ENCODE data around the gene PSME1.

Gene PSME1

DNA sequence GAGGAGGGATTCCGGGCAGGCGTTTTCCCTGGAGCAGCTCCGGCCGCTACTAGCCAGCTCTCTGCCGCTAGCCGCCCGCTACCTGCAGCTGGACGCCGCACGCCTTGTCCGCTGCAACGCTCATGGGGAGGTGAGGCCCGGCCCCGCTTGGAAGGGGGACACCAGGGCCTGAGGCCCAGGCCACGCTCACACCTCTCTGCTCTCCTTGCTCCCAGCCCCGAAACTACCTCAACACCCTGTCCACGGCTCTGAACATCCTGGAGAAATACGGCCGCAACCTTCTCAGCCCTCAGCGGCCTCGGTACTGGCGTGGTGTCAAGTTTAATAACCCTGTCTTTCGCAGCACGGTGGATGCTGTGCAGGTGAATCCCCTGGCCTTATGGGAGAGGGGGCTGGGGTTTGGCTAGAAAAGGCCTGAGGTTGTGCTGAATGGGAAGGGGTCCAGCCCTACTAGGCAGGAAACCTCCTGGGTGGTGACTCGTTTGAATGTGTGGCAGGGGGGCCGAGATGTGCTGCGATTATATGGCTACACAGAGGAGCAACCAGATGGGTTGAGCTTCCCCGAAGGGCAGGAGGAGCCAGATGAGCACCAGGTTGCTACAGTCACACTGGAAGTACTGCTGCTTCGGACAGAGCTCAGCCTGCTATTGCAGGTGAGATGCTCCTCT is 11.9 kb downstream of the PSME1 start:
- DNase-seq, result no peak

DNA sequence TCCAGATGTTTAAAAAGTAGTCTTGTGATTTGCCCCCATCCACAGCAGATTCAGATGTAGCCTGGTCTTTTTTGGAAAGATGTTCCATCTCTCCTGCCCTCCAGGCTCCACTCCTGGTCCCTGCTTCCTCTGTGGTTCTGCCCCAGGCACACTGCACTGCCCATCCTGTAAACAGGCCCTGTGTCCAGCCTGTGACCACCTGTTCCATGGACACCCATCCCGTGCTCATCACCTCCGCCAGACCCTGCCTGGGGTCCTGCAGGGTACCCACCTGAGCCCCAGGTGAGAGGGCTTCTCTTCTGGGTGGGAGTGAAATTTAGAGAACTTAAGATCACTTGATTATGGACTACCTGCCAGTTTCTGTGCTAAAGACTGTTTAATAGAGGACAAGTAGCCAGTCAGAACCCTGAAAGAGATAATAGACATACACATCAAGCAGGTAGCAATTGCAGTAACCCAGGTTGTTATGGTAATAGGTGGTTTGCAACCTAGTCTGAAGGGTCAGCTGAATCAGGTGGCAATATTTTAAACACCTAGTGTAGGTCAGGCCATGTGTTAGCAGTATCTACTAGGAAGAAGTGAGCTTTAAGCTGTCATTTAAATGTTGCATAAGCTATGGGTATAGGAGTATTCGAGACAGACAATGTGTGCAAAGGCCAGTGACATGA is 13.4 kb downstream of the PSME1 start:
- DNase-seq, result no peak

DNA sequence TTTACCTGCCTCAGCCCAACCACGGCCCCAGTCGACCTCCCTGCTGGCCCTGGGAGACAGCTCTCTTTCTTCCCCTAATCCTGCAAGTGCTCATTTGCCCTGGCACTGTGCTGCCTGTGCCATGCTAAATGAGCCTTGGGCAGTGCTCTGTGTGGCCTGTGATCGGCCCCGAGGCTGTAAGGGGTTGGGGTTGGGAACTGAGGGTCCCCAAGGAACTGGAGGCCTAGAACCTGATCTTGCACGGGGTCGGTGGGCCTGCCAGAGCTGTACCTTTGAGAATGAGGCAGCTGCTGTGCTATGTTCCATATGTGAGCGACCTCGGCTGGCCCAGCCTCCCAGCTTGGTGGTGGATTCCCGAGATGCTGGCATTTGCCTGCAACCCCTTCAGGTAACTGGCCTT is 14.1 kb downstream of the PSME1 start:
- no peak for DNase-seq

DNA sequence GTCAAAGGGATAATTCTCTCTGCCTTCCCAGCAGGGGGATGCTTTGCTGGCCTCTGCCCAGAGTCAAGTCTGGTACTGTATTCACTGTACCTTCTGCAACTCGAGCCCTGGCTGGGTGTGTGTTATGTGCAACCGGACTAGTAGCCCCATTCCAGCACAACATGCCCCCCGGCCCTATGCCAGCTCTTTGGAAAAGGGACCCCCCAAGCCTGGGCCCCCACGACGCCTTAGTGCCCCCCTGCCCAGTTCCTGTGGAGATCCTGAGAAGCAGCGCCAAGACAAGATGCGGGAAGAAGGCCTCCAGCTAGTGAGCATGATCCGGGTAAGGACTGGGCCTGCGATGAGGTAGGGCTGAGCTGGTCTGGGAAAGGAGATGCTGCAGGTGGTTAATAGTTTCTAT is 14.6 kb downstream of the PSME1 start:
- no peak for DNase-seq

DNA sequence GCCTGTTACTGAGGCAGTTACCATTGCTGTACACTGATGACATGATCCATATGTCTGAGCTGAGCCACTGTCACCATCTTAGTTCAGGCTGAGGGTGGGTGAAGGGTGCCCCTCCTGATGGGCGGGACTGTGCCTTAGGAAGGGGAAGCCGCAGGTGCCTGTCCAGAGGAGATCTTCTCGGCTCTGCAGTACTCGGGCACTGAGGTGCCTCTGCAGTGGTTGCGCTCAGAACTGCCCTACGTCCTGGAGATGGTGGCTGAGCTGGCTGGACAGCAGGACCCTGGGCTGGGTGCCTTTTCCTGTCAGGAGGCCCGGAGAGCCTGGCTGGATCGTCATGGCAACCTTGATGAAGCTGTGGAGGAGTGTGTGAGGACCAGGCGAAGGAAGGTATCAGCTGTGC is 15.0 kb downstream of the PSME1 start:
- DNase-seq, result no peak

DNA sequence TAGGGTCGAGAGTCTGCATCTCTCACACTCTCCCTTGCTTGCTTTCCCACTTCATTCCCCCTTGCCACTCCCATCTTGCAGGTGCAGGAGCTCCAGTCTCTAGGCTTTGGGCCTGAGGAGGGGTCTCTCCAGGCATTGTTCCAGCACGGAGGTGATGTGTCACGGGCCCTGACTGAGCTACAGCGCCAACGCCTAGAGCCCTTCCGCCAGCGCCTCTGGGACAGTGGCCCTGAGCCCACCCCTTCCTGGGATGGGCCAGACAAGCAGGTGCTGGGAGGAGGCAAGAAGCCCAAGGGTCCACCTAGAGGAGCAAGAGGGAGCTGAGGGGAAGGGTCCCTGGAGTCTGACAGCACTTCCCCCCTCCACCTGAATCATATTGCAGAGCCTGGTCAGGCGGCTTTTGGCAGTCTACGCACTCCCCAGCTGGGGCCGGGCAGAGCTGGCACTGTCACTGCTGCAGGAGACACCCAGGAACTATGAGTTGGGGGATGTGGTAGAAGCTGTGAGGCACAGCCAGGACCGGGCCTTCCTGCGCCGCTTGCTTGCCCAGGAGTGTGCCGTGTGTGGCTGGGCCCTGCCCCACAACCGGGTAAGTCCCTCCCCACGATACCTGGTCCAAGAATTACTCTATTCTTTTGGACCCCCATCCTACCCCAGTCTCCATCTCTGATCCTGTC is 15.5 kb downstream of the PSME1 start:
- no peak for DNase-seq

DNA sequence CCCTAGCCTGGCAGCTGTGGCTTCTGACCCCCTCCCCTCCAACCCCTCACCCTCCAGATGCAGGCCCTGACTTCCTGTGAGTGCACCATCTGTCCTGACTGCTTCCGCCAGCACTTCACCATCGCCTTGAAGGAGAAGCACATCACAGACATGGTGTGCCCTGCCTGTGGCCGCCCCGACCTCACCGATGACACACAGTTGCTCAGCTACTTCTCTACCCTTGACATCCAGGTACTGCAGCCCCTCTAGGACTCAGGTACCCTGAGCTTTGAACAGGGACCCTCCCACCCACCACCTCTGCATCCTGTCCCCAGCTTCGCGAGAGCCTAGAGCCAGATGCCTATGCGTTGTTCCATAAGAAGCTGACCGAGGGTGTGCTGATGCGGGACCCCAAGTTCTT is 19.1 kb downstream of the PSME1 start:
- no peak for DNase-seq

DNA sequence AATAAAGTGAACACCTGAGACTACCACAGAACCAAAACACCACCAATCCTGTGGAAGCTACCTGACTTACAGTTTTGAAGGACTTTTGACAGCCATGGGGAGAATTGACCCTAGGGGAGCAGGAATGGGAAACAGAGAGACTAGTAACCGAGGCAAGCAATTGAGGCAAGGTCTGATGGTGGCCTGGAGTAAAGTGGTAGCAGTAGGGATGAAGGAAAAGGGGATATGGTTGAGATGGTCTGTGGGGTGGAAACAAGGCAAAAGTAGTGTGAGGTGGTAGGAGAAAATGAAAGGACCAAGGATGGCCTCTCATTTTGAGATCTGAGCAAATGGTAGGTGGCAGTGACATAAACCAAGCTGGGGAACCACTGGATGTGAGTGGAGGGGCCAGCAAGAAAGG is 20.8 kb downstream of the PSME1 start:
- no peak for DNase-seq

DNA sequence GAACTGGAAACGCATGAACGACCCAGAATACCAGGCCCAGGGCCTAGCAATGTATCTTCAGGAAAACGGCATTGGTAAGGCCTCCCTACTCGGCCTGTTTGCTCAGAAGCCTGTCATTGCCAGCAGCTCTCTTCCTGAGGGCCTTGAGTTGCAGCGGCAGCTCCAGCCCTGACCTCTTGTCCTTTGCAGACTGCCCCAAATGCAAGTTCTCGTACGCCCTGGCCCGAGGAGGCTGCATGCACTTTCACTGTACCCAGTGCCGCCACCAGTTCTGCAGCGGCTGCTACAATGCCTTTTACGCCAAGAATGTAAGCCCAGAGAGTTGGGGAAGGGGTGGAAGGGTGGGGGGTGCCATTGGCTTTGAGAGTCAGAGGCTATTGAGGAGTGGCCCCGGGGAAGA is 21.3 kb downstream of the PSME1 start:
- DNase-seq, result no peak

DNA sequence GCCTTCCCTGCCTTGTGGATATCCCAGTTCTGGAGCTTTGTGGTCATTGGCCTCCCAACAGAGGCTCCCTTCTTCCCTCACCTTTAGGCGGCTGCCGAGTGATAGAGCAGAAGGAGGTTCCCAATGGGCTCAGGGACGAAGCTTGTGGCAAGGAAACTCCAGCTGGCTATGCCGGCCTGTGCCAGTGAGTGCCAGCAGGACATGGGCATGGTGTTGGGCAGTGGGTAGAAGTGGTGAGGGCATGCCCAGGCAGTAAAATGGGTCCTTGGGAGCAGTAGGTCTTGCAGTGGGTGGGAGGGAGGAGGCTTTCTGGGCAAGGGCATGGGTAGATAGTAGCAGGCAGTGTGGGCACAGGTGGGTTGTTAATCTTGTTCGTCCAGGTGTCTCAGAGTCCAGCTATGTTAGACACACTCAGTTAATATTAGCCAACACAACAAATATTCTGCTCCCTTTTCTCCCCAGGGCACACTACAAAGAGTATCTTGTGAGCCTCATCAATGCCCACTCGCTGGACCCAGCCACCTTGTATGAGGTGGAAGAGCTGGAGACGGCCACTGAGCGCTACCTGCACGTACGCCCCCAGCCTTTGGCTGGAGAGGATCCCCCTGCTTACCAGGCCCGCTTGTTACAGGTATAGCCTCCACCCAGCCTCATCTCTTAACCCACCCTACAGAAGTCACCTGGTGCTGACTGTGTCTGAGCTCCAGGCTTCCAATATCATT is 23.9 kb downstream of the PSME1 start:
- no peak for DNase-seq

DNA sequence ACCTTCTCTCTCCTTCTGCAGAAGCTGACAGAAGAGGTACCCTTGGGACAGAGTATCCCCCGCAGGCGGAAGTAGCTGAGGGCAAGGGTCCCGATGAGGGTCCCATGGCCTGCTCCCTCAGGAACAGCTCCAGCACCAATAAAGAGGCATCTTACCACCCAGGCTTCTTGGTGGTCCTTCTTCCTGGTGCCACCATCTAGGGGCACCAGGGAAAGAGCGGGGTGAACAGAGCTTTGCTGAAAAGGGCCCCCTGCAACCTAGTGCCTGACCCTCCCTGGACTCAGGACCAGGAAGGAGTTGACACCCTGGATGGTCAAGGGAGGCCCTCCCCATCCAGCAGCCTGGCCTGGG is 24.5 kb downstream of the PSME1 start:
- no peak for DNase-seq

DNA sequence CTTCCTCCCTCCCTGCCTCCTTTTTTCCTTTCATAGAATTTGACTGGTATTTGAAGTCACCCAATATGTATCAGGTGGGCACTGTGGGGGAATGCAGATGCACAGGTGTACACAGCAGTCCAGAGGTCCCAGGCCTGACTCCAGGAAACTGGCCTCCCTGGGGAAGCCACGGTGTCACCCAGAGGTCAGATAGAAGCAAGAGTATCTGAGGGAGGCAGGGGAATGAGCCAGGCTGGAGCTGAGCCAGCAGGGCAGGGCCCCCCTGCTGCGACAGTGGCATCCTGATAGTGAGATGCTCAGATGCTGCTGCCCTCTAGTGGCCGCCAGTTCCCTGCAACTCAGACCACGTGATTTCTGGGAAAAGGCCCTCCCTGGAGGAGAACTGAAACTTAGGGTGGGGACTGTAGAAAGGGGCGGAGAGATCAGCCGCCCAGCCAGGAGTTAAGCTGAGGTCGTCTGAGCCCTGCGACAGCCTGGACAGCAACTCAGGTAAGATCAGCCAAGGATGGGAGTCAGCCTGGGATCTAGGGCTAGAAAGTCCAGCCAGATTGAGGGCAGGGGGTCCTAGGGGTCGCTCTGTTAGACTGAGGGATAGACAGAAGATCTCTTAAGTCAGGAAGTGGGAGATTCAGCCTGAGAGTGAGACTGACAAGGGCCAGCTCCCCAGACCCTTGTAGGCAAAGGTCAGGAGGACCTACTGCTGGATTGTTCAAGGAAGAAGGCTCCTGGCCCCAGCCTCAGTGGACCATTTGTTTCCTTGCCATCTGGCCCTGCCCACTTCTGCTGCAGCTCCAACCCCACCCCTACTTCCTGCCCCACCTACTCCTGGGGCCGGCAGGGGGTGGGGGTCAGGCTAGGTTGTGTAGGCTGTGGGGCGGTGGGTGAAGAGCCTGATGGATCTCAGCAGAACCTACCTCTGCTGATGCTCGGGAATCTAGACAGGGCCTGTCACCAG is 25.1 kb downstream of the PSME1 start, which contains the start of gene IRF9:
TSS of gene IRF9 (plus strand) at position 416 of the 955 bp plus-strand sequence. CDS start 880 bp downstream, outside the sequence.
- DNase-seq, result peak; percentile 95

DNA sequence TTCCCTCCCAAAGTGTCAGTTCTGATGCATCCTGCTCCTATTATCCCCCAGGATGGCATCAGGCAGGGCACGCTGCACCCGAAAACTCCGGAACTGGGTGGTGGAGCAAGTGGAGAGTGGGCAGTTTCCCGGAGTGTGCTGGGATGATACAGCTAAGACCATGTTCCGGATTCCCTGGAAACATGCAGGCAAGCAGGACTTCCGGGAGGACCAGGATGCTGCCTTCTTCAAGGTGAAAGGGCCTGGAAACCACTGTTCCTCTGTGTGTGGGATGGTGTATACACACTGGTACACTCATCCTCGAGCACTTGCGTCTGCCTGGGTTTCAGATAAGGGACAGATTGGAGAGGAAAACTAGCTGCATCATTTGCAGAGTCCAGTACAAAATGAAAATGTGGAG is 26.1 kb downstream of the PSME1 start:
- DNase-seq, result no peak

DNA sequence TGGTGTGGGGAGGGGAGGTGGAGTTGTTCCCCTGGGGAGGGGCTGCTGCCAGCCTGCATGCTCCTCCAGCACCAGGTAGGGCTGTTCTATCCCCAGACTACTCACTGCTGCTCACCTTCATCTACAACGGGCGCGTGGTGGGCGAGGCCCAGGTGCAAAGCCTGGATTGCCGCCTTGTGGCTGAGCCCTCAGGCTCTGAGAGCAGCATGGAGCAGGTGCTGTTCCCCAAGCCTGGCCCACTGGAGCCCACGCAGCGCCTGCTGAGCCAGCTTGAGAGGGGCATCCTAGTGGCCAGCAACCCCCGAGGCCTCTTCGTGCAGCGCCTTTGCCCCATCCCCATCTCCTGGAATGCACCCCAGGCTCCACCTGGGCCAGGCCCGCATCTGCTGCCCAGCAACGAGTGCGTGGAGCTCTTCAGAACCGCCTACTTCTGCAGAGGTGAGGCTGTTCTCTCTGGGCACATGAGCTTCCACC is 28.6 kb downstream of the PSME1 start:
- no peak for DNase-seq

DNA sequence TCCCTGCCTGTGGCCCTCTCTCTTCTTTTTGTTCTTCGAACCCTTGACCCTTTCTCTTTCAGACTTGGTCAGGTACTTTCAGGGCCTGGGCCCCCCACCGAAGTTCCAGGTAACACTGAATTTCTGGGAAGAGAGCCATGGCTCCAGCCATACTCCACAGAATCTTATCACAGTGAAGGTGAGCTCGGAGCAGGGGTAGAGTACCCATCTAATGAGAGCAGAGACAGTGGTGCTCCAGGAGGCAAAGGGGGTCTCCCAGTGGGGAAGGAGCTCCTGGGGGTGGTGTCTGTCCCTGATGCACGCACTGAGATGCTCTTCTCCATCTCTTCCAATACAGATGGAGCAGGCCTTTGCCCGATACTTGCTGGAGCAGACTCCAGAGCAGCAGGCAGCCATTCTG is 29.8 kb downstream of the PSME1 start:
- DNase-seq, result no peak

DNA sequence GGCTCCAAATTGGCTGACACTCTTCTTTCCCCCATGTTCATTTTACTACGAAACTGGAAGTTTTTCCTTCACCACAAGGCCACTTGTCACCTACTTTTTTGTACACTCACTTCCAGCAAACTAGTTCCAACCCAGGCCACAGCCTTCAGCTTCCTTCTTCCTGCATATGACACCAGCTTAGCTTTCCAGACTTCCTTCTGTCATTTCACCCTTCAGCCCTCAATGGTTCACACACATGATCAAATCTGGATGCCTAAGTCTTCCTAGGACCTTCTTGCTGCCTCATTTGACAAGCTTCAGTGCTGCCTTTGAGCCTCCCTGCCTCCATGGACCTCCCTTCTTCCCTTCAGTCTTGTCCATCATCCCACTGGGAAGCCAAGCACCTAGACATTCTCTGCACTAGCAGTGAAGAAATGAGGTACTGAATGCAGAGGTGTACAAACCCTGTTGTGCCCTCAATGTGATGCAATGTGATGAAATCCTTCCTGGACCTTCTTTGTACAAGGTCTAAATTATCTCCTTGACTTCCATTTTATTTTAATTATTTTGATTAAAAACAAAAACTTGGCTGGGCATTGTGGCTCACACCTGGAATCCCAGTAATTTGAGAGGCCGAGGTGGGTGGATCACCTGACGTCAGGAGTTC is 31.6 kb downstream of the PSME1 start:
- DNase-seq, result no peak

DNA sequence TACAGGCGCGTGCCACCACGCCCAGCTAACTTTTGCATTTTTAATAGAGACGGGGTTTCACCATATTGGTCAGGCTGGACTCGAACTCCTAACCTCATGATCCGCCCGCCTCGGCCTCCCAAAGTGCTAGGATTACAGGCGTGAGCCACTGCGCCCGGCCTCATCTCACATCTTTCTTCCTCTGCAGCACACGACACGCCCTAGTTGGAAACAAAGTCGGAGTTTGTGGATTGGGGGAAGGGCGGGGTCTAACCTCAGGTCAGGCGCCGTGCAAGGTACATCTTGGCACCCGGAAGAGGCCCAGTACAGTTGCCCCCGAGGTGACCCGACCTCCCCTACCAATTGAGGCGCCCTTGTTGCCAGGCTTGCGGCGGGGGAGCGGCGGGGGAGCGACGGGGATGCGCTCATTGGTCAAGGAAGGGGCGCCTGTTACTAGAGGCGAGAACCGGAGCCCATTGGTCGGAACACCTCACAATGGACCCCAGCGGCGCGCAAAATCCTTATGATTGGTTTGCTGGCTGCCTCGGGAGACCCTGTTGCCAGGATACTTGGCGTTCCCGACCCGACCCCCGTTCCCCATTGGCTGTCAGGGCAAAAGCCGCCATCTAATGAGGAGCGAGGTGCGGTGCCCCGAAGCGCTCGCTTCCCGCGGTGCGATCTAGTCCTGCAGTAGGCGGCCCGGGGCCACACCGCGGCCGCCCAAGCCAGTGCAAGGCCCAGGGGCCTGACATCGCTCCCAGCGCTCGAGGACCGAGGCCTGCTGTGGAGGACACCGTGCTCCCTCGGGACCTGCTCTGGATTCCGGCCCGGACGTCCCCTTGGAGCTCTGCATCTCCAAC is 35.6 kb downstream of the PSME1 start, which contains the start of gene REC8:
TSS of gene REC8 (plus strand) at position 659 of the 839 bp plus-strand sequence. CDS start 473 bp downstream, outside the sequence.
- no peak for DNase-seq

DNA sequence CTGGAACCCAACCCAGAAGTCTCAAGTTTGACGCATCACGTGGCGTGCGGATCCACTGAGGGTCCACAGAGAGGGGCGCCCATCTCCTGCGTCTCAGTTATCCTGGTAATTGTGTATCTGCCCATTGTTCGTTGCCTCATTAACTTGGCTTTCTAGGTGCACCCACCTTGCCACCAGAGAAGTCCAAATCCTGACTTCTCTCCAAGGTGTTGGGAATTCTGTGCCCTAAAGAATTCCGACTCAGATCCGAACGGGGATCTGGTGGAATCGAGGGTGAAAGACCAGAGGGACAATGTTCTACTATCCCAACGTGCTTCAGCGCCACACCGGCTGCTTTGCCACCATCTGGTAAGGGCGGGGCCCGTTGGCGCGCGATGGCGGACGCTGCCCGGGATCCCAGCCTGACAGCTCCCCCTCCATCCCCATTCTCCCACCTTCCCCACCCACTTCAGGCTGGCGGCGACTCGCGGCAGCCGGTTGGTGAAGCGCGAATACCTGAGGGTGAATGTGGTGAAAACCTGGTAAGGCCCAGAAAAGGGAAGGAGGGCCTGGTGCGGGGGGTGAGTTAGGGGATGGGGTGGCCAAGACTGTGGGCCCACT is 36.4 kb downstream of the PSME1 start:
- DNase-seq, result no peak

DNA sequence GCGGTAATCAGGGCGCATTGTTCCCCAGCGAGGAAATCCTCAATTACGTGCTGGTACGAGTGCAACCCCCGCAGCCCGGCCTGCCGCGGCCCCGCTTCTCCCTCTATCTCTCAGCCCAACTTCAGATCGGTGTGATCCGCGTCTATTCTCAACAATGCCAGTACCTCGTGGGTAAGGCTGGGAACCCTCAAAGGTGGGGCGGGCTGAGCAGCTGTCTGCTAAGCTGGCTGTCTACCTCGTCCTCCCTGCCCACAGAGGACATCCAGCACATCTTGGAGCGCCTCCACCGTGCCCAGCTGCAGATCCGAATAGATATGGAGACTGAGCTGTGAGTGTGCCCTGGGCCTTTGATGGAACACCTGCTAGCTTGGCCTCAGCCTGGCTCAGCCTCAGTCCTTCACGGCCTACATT is 36.9 kb downstream of the PSME1 start:
- DNase-seq, result no peak

DNA sequence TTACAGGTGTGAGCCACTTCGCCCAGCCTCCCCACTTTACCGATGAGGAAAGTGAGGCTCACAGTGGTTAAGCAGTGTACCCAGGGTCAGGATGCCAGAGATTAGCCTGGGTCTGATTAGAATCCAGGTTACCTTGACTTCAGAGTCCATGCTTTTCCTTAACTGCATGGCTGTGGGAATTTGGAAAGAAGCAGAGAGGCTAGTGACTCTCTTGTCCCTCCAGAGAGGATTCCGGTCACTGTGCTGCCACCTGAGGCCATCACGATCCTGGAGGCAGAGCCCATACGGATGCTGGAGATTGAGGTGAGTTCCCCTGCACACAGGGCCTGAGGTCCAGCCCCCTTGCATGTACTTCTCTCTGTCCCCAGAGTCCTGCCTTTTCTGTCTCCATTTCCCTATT is 40.6 kb downstream of the PSME1 start:
- no peak for DNase-seq
